ENCODE data around the gene FOXJ3.

DNA sequence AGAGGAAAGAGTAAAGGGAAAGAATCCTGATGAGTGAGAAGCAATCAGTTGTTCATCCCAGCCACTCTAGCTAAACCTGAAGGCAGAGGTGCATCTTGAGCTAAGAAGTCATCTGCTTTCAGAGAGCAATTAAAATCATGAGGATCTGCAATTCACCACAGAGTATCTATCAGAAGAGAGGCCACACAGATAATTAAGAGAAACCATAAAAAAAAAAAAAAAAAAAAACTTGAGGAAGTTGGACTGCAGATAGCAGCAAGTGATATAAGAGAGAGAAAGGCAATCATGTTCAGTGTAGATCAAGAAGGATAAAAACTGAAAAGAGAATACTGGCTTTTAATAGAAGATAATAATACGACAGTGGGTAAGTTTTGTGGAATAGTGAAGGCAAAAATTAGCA is 17.7 kb downstream of the FOXJ3 start:
- TF ChIP-seq, protein P1, sequence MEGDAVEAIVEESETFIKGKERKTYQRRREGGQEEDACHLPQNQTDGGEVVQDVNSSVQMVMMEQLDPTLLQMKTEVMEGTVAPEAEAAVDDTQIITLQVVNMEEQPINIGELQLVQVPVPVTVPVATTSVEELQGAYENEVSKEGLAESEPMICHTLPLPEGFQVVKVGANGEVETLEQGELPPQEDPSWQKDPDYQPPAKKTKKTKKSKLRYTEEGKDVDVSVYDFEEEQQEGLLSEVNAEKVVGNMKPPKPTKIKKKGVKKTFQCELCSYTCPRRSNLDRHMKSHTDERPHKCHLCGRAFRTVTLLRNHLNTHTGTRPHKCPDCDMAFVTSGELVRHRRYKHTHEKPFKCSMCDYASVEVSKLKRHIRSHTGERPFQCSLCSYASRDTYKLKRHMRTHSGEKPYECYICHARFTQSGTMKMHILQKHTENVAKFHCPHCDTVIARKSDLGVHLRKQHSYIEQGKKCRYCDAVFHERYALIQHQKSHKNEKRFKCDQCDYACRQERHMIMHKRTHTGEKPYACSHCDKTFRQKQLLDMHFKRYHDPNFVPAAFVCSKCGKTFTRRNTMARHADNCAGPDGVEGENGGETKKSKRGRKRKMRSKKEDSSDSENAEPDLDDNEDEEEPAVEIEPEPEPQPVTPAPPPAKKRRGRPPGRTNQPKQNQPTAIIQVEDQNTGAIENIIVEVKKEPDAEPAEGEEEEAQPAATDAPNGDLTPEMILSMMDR (IDR thresholded peaks at IDR 0.05; ENCODE audit: low read depth, low read length, missing input control) = no peak
- TF ChIP-seq, protein P2, sequence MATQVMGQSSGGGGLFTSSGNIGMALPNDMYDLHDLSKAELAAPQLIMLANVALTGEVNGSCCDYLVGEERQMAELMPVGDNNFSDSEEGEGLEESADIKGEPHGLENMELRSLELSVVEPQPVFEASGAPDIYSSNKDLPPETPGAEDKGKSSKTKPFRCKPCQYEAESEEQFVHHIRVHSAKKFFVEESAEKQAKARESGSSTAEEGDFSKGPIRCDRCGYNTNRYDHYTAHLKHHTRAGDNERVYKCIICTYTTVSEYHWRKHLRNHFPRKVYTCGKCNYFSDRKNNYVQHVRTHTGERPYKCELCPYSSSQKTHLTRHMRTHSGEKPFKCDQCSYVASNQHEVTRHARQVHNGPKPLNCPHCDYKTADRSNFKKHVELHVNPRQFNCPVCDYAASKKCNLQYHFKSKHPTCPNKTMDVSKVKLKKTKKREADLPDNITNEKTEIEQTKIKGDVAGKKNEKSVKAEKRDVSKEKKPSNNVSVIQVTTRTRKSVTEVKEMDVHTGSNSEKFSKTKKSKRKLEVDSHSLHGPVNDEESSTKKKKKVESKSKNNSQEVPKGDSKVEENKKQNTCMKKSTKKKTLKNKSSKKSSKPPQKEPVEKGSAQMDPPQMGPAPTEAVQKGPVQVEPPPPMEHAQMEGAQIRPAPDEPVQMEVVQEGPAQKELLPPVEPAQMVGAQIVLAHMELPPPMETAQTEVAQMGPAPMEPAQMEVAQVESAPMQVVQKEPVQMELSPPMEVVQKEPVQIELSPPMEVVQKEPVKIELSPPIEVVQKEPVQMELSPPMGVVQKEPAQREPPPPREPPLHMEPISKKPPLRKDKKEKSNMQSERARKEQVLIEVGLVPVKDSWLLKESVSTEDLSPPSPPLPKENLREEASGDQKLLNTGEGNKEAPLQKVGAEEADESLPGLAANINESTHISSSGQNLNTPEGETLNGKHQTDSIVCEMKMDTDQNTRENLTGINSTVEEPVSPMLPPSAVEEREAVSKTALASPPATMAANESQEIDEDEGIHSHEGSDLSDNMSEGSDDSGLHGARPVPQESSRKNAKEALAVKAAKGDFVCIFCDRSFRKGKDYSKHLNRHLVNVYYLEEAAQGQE (IDR thresholded peaks at IDR 0.05) = no peak
